Subcutaneous abdominal adipose tissue (tissue), 5 donors: ENCODE results near the gene SYT7.

Experiments
- H3K27ac ChIP-seq: one replicate; pipeline ENCODE4 v1.7.0; 2013; ENCODE audit warnings: low read depth, mild to moderate bottlenecking, inconsistent platforms, low read length, moderate library complexity
- H3K27me3 ChIP-seq, 5 donors: one replicate each; pipeline ENCODE4 v1.7.0; 2013; ENCODE audit warnings: low read length in 5 of 5, inconsistent platforms in 1 of 5; ENCODE audit not compliant: control insufficient read depth in 5 of 5, insufficient read depth in 4 of 5
- H3K36me3 ChIP-seq, 5 donors: one replicate each; pipeline ENCODE4 v1.7.0; 2013; ENCODE audit warnings: low read length in 5 of 5; ENCODE audit not compliant: control insufficient read depth in 5 of 5, insufficient read depth in 5 of 5
- H3K4me1 ChIP-seq, 5 donors: one replicate each; pipeline ENCODE4 v1.7.0; 2013; ENCODE audit warnings: low read length in 5 of 5, mild to moderate bottlenecking in 3 of 5, moderate library complexity in 1 of 5; ENCODE audit not compliant: control insufficient read depth in 5 of 5, insufficient read depth in 5 of 5
- H3K4me3 ChIP-seq, 5 donors: one replicate each; pipeline ENCODE4 v1.7.0; 2013; ENCODE audit warnings: low read length in 5 of 5, low read depth in 1 of 5
- H3K9ac ChIP-seq, 5 donors: one replicate each; pipeline ENCODE4 v1.7.0; 2013; ENCODE audit warnings: low read length in 5 of 5, mild to moderate bottlenecking in 4 of 5, moderate library complexity in 3 of 5
- H3K9me3 ChIP-seq, 5 donors: one replicate each; pipeline ENCODE4 v1.7.0; 2013; ENCODE audit warnings: low read length in 5 of 5; ENCODE audit not compliant: control insufficient read depth in 5 of 5
- donor health status: healthy.
- donor health status: healthy.
- donor health status: healthy.
- donor health status: healthy.
- donor health status: healthy.

SYT7 gene

GRCh38 chr11:61524446-61524845 lies 56.4 kb downstream of the SYT7 start:
- H3K27ac ChIP-seq: no peak overlapping the region
- peaks cover 0 to 11% (median 4%) of the 10 kb centered on the region in 5 donors for H3K27me3 ChIP-seq
- H3K4me3 ChIP-seq: no peak overlapping the region
- H3K9me3 ChIP-seq: no peaks in the 10 kb centered on the region
- H3K4me1 ChIP-seq: peaks cover 0 to 3% (median 2%) of the 10 kb centered on the region in 5 donors
- peaks cover 0 to 39% (median 3%) of the 10 kb centered on the region in 5 donors for H3K36me3 ChIP-seq
- H3K9ac ChIP-seq: no peak overlapping the region

GRCh38 chr11:61522881-61523280 lies 58.0 kb downstream of the SYT7 start:
- H3K27ac ChIP-seq: no peak overlapping the region
- H3K27me3 ChIP-seq: peaks cover 0 to 11% (median 4%) of the 10 kb centered on the region in 5 donors
- no peaks in the 10 kb centered on the region for H3K4me1 ChIP-seq
- peaks cover 0 to 46% (median 3%) of the 10 kb centered on the region in 5 donors for H3K36me3 ChIP-seq
- no peak overlapping the region for H3K4me3 ChIP-seq
- H3K9me3 ChIP-seq: no peaks in the 10 kb centered on the region
- H3K9ac ChIP-seq: no peak overlapping the region

- peaks cover 0 to 12% (median 11%) of the 10 kb centered on the region in 5 donors for H3K27me3 ChIP-seq
- H3K9me3 ChIP-seq: no peaks in the 10 kb centered on the region
- peaks cover 0 to 18% (median 3%) of the 10 kb centered on the region in 5 donors for H3K36me3 ChIP-seq
- peak overlapping the region in 1 of 5 donors; percentile 20 for H3K9ac ChIP-seq
- no peak overlapping the region for H3K4me3 ChIP-seq
- no peak overlapping the region for H3K27ac ChIP-seq
- peaks cover 0 to 9% (median 5%) of the 10 kb centered on the region in 5 donors for H3K4me1 ChIP-seq
Measured at GRCh38 chr11:61518032-61518795, 62.7 kb downstream of the SYT7 start.

GRCh38 chr11:61516675-61517572 lies 64.0 kb downstream of the SYT7 start:
- H3K4me1 ChIP-seq: peaks cover 0 to 14% (median 9%) of the 10 kb centered on the region in 5 donors

GRCh38 chr11:61516191-61516590 lies 64.7 kb downstream of the SYT7 start:
- H3K27ac ChIP-seq: no peak overlapping the region
- peaks cover 4 to 25% (median 21%) of the 10 kb centered on the region in 5 donors for H3K27me3 ChIP-seq

More at GRCh38 chr11:61516675-61517572, 64.0 kb downstream of the SYT7 start:
- Histone ChIP-seq H3K9ac (peak overlapping the region in 1 of 5 donors; percentile 59), H3K36me3 (peaks cover 0 to 11% (median 0%) of the 10 kb centered on the region in 5 donors), H3K4me3 (no peak overlapping the region), H3K27me3 (peaks cover 4 to 21% (median 17%) of the 10 kb centered on the region in 5 donors), H3K27ac (no peak overlapping the region), H3K9me3 (no peaks in the 10 kb centered on the region)

GRCh38 chr11:61515686-61516085 lies 65.2 kb downstream of the SYT7 start:
- Histone ChIP-seq H3K27ac (no peak overlapping the region), H3K4me3 (no peak overlapping the region), H3K4me1 (peaks cover 0 to 20% (median 9%) of the 10 kb centered on the region in 5 donors), H3K9me3 (no peaks in the 10 kb centered on the region), H3K9ac (no peak overlapping the region), H3K27me3 (peaks cover 4 to 30% (median 21%) of the 10 kb centered on the region in 5 donors), H3K36me3 (peaks cover 0 to 8% (median 0%) of the 10 kb centered on the region in 5 donors)

More at GRCh38 chr11:61516191-61516590, 64.7 kb downstream of the SYT7 start:
- H3K9me3 ChIP-seq: no peaks in the 10 kb centered on the region
- no peak overlapping the region for H3K4me3 ChIP-seq
- peaks cover 0 to 11% (median 0%) of the 10 kb centered on the region in 5 donors for H3K36me3 ChIP-seq
- H3K9ac ChIP-seq: no peak overlapping the region
- peaks cover 0 to 17% (median 9%) of the 10 kb centered on the region in 5 donors for H3K4me1 ChIP-seq

GRCh38 chr11:61514050-61514917 lies 66.6 kb downstream of the SYT7 start:
- H3K4me3 ChIP-seq: no peak overlapping the region
- H3K36me3 ChIP-seq: peaks cover 0 to 7% (median 0%) of the 10 kb centered on the region in 5 donors
- H3K9ac ChIP-seq: no peak overlapping the region
- H3K4me1 ChIP-seq: peaks cover 0 to 25% (median 18%) of the 10 kb centered on the region in 5 donors
- H3K27me3 ChIP-seq: peaks cover 4 to 42% (median 31%) of the 10 kb centered on the region in 5 donors
- H3K9me3 ChIP-seq: no peaks in the 10 kb centered on the region
- H3K27ac ChIP-seq: no peak overlapping the region

GRCh38 chr11:61513143-61513765 lies 67.6 kb downstream of the SYT7 start:
- Histone ChIP-seq H3K27me3 (peaks cover 4 to 44% (median 32%) of the 10 kb centered on the region in 5 donors), H3K9ac (no peak overlapping the region), H3K27ac (no peak overlapping the region), H3K9me3 (no peaks in the 10 kb centered on the region), H3K4me3 (no peak overlapping the region), H3K4me1 (peaks cover 0 to 34% (median 24%) of the 10 kb centered on the region in 5 donors), H3K36me3 (no peaks in the 10 kb centered on the region)

- Histone ChIP-seq H3K27me3 (peaks cover 11 to 51% (median 40%) of the 10 kb centered on the region in 5 donors), H3K4me1 (peaks cover 0 to 40% (median 28%) of the 10 kb centered on the region in 5 donors), H3K4me3 (no peak overlapping the region), H3K9me3 (no peaks in the 10 kb centered on the region), H3K36me3 (no peaks in the 10 kb centered on the region), H3K27ac (no peak overlapping the region), H3K9ac (no peak overlapping the region)
Measured at GRCh38 chr11:61512435-61512834, 68.4 kb downstream of the SYT7 start.
